Ectodermal cell (in vitro differentiated cells): ENCODE data around the gene ELP2.

Source experiments
- H3K27ac ChIP-seq: 2 replicates; pipeline ENCODE4 v1.7.0; 2013; ENCODE audit warnings: mild to moderate bottlenecking, low read depth, low read length; ENCODE audit not compliant: insufficient read depth, poor library complexity, severe bottlenecking
- H3K27me3 ChIP-seq: 2 replicates; pipeline ENCODE4 v1.7.0; 2013; ENCODE audit warnings: mild to moderate bottlenecking, low read length; ENCODE audit not compliant: insufficient read depth, control insufficient read depth, poor library complexity, severe bottlenecking
- H3K36me3 ChIP-seq: one replicate; pipeline ENCODE4 v1.7.0; 2013; ENCODE audit warnings: low read length; ENCODE audit not compliant: control insufficient read depth, insufficient read depth
- H3K4me1 ChIP-seq: one replicate; pipeline ENCODE4 v1.7.0; 2013; ENCODE audit warnings: low read length; ENCODE audit not compliant: control insufficient read depth, insufficient read depth
- H3K4me3 ChIP-seq: 2 replicates; pipeline ENCODE4 v1.7.0; 2013; ENCODE audit warnings: low read depth, low read length, control low read depth; ENCODE audit not compliant: insufficient read depth
- H3K9me3 ChIP-seq: 2 replicates; pipeline ENCODE4 v1.7.0; 2013; ENCODE audit warnings: mild to moderate bottlenecking, low read length, moderate library complexity; ENCODE audit not compliant: control insufficient read depth
- WGBS, 2 experiments: methylation state at CpG; one replicate each; pipeline ENCODE4 v1.1.7; 2013; ENCODE audit warnings: missing lambda C conversion rate in 2 of 2; 5-methylcytosine and 5-hydroxymethylcytosine counted together

ELP2 gene

GRCh38 chr18:36186461-36187192 lies 56.9 kb downstream of the ELP2 start:
- Histone ChIP-seq H3K36me3 (no peaks in the 10 kb centered on the region), H3K9me3 (no peaks in the 10 kb centered on the region), H3K4me1 (no peaks in the 10 kb centered on the region), H3K27me3 (peaks cover 56% of the 10 kb centered on the region), H3K27ac (no peak overlapping the region), H3K4me3 (peak overlapping the region; percentile 48)
- 15 to 17% methylated on average over 47 of the region's 47 CpGs for WGBS, 2 experiments

GRCh38 chr18:36187193-36187825 lies 57.6 kb downstream of the ELP2 start, which contains the start of gene MOCOS:
Gene MOCOS, plus strand, starts transcription at chr18:36187497. Its CDS starts 43 bp downstream, at chr18:36187540.
- Histone ChIP-seq H3K27me3 (peaks cover 56% of the 10 kb centered on the region), H3K36me3 (no peaks in the 10 kb centered on the region), H3K4me3 (peak within 1 kb of the TSS; percentile 48), H3K27ac (no peak within 1 kb of the TSS), H3K4me1 (no peaks in the 10 kb centered on the region), H3K9me3 (no peaks in the 10 kb centered on the region)
- WGBS, 2 experiments: 0 to 1% methylated on average over 66 of the region's 66 CpGs

- Histone ChIP-seq H3K27ac (no peak overlapping the region), H3K27me3 (peaks cover 56% of the 10 kb centered on the region)
These were observed 58.4 kb downstream of the ELP2 start for GRCh38 chr18:36187826-36188721.

GRCh38 chr18:36188916-36189315 lies 59.2 kb downstream of the ELP2 start:
- Histone ChIP-seq H3K27me3 (peaks cover 56% of the 10 kb centered on the region), H3K4me1 (no peaks in the 10 kb centered on the region), H3K27ac (no peak overlapping the region), H3K36me3 (no peaks in the 10 kb centered on the region), H3K9me3 (no peaks in the 10 kb centered on the region), H3K4me3 (no peak overlapping the region)
- WGBS, 2 experiments: 58 to 64% methylated on average over 3 of the region's 3 CpGs

More at GRCh38 chr18:36187826-36188721, 58.4 kb downstream of the ELP2 start:
- H3K9me3 ChIP-seq: no peaks in the 10 kb centered on the region
- H3K4me1 ChIP-seq: no peaks in the 10 kb centered on the region
- 35 to 36% methylated on average over 43 of the region's 43 CpGs for WGBS, 2 experiments
- no peaks in the 10 kb centered on the region for H3K36me3 ChIP-seq
- peak overlapping the region; percentile 48 for H3K4me3 ChIP-seq

- H3K4me3 ChIP-seq: no peak overlapping the region
- no peak overlapping the region for H3K27ac ChIP-seq
- 92 to 94% methylated on average over 3 to 4 of the region's 4 CpGs for WGBS, 2 experiments
- H3K36me3 ChIP-seq: no peaks in the 10 kb centered on the region
- H3K4me1 ChIP-seq: no peaks in the 10 kb centered on the region
- no peaks in the 10 kb centered on the region for H3K9me3 ChIP-seq
- H3K27me3 ChIP-seq: peaks cover 56% of the 10 kb centered on the region
These were observed 59.8 kb downstream of the ELP2 start for GRCh38 chr18:36189486-36189885.

GRCh38 chr18:36191286-36191685 lies 61.6 kb downstream of the ELP2 start:
- H3K9me3 ChIP-seq: no peaks in the 10 kb centered on the region
- H3K36me3 ChIP-seq: no peaks in the 10 kb centered on the region
- no peaks in the 10 kb centered on the region for H3K4me1 ChIP-seq
- no peak overlapping the region for H3K4me3 ChIP-seq
- 92 to 94% methylated on average over 3 of the region's 3 CpGs for WGBS, 2 experiments
- H3K27me3 ChIP-seq: peaks cover 38% of the 10 kb centered on the region
- H3K27ac ChIP-seq: no peak overlapping the region

GRCh38 chr18:36191711-36192110 lies 62.0 kb downstream of the ELP2 start:
- 96 to 100% methylated on average over 1 of the region's 1 CpG for WGBS, 2 experiments

GRCh38 chr18:36194600-36195315 lies 65.1 kb downstream of the ELP2 start:
- Histone ChIP-seq H3K9me3 (no peaks in the 10 kb centered on the region), H3K4me1 (no peaks in the 10 kb centered on the region), H3K4me3 (no peak overlapping the region), H3K27me3 (peaks cover 3% of the 10 kb centered on the region), H3K36me3 (no peaks in the 10 kb centered on the region), H3K27ac (no peak overlapping the region)
- 84 to 90% methylated on average over 8 of the region's 8 CpGs for WGBS, 2 experiments

More at GRCh38 chr18:36191711-36192110, 62.0 kb downstream of the ELP2 start:
- no peak overlapping the region for H3K27ac ChIP-seq
- no peaks in the 10 kb centered on the region for H3K4me1 ChIP-seq
- no peaks in the 10 kb centered on the region for H3K9me3 ChIP-seq
- H3K27me3 ChIP-seq: peaks cover 34% of the 10 kb centered on the region
- H3K36me3 ChIP-seq: no peaks in the 10 kb centered on the region
- H3K4me3 ChIP-seq: no peak overlapping the region

- H3K36me3 ChIP-seq: no peaks in the 10 kb centered on the region
- no peaks in the 10 kb centered on the region for H3K27me3 ChIP-seq
- 89 to 92% methylated on average over 3 of the region's 3 CpGs for WGBS, 2 experiments
These were observed 65.9 kb downstream of the ELP2 start for GRCh38 chr18:36195427-36196122.

More at GRCh38 chr18:36195427-36196122, 65.9 kb downstream of the ELP2 start:
- Histone ChIP-seq H3K4me1 (no peaks in the 10 kb centered on the region), H3K9me3 (no peaks in the 10 kb centered on the region), H3K4me3 (no peak overlapping the region), H3K27ac (no peak overlapping the region)
